GM19463 (cell line): Measurements from ENCODE around the gene LBHD1.
A peak's percentile ranks its signal among the peaks of the same experiment; 100 is the strongest.
"Not testable (repeated sequence)": the region's sequence is repeated elsewhere in the genome, so short reads cannot be mapped to it uniquely, and the experiment has no call there.

ENCODE experiments used
- ATAC-seq: cut with Tn5 transposase; IDR thresholded peaks from one replicate; pipeline ENCODE4 v1.9.1; 2021; ENCODE audit warnings: mild to moderate bottlenecking, moderate library complexity; ENCODE audit not compliant: unreplicated experiment

Gene LBHD1

GRCh38 chr11:62621567-62622470 is 50.2 kb downstream of the LBHD1 start, which contains the start of gene B3GAT3:
TSS of gene B3GAT3 (minus strand) at chr11:62621986. CDS start at chr11:62621947, 39 bp downstream.
- peak; percentile 97 for ATAC-seq

- ATAC-seq, result no peak
Measured at GRCh38 chr11:62621027-62621566, 51.0 kb downstream of the LBHD1 start.

- not testable (repeated sequence) for ATAC-seq
Measured at GRCh38 chr11:62616957-62617356, 55.1 kb downstream of the LBHD1 start.

GRCh38 chr11:62615521-62615920 is 56.5 kb downstream of the LBHD1 start:
- ATAC-seq, result no peak

- no peak for ATAC-seq
Measured at GRCh38 chr11:62614275-62614674, 57.8 kb downstream of the LBHD1 start.

- no peak for ATAC-seq
Measured at GRCh38 chr11:62613291-62613778, 58.7 kb downstream of the LBHD1 start.
